Measurements from ENCODE around the gene ARSJ. TPM values are rescaled to one million over a fixed set of nuclear protein-coding genes. Genes with fewer than 3 reads are reported as not detected.

ARSJ gene
- total and polyA plus RNA-seq, 2 experiments from 2014 or later = 4.3 to 6.6 TPM

DNA sequence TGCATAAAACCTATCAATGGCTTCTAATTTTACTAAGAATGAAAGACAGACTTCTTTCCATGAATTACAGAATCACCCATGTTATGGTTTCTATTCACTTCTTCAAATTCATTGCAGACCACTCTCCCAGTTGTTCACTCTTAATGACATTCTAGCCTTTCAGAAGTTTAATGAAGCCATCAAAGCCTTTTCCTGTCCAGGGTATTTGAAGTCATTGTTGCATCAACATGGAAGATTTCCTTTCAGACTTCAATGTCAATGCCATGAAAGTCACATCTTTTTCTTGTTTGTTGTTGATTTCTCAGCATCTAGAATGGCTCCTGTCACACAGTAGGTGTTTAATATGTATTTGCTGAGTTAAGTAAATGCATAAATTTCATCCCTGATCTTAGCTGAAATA is 48.1 kb upstream of the ARSJ start:
- no peak overlapping the region for H3K27ac Mint-ChIP-seq
- H3K27ac ChIP-seq (ENCODE audit: low read depth) = no peak overlapping the region
- no peaks in the 10 kb centered on the region for H4K20me1 ChIP-seq (replicated peaks; ENCODE audit: insufficient read depth)
- no peaks in the 10 kb centered on the region for H3K36me3 Mint-ChIP-seq (ENCODE audit: low read depth)
- no peaks in the 10 kb centered on the region for H3K27me3 ChIP-seq (ENCODE audit: insufficient read depth)
- H3K4me1 Mint-ChIP-seq = no peaks in the 10 kb centered on the region; the same call in 2 of the 3 replicates
- no peaks in the 10 kb centered on the region for H3K9me2 ChIP-seq (ENCODE audit: insufficient read depth)
- TF ChIP-seq, protein P1, sequence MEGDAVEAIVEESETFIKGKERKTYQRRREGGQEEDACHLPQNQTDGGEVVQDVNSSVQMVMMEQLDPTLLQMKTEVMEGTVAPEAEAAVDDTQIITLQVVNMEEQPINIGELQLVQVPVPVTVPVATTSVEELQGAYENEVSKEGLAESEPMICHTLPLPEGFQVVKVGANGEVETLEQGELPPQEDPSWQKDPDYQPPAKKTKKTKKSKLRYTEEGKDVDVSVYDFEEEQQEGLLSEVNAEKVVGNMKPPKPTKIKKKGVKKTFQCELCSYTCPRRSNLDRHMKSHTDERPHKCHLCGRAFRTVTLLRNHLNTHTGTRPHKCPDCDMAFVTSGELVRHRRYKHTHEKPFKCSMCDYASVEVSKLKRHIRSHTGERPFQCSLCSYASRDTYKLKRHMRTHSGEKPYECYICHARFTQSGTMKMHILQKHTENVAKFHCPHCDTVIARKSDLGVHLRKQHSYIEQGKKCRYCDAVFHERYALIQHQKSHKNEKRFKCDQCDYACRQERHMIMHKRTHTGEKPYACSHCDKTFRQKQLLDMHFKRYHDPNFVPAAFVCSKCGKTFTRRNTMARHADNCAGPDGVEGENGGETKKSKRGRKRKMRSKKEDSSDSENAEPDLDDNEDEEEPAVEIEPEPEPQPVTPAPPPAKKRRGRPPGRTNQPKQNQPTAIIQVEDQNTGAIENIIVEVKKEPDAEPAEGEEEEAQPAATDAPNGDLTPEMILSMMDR (conservative IDR thresholded peaks at IDR 0.05; ENCODE audit: low read depth in 2 of 2) = no peak
- no peak overlapping the region for H3K4me3 ChIP-seq
- H3F3A ChIP-seq (replicated peaks; ENCODE audit: low read depth) = no peaks in the 10 kb centered on the region
- DNase-seq (ENCODE audit: low spot score) (no peak), ATAC-seq (no peak)
- H3K27me3 Mint-ChIP-seq (ENCODE audit: insufficient read depth, low read depth, poor library complexity) = no peaks in the 10 kb centered on the region
- H3K4me3 Mint-ChIP-seq = no peak overlapping the region
- no peaks in the 10 kb centered on the region for H3K4me1 ChIP-seq (ENCODE audit: insufficient read depth)
- no peak overlapping the region for H2AFZ ChIP-seq
- H3K79me2 ChIP-seq (replicated peaks; ENCODE audit: insufficient read depth) = no peaks in the 10 kb centered on the region
- no peaks in the 10 kb centered on the region for H3K9me3 Mint-ChIP-seq
- H3K4me2 ChIP-seq = no peak overlapping the region
- H3K36me3 ChIP-seq (ENCODE audit: insufficient read depth) = no peaks in the 10 kb centered on the region

DNA sequence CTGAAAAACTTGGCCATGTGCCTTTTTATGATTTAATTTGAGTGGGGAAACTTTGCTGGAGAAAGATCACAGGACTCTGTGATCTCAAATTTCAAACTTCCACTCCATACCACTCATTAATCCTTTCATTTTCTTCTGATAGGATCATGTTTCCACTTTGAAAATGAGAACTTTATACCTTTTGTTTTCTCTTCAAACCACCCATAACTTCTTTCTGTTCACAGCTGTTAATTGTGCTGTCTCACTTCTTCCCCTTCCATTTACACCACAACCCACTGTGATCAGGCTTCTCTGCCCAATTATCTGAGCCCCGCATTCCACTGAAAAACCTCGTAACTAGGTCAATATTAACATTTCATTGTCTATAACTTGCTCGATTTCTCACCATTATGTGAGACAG is 47.0 kb upstream of the ARSJ start:
- DNase-seq (ENCODE audit: low spot score) (no peak), ATAC-seq (no peak)
- H3K9me3 Mint-ChIP-seq = no peaks in the 10 kb centered on the region
- H3F3A ChIP-seq (replicated peaks; ENCODE audit: low read depth) = no peaks in the 10 kb centered on the region
- no peak overlapping the region for H3K4me3 Mint-ChIP-seq
- no peak overlapping the region for H3K4me2 ChIP-seq
- H3K27ac ChIP-seq (ENCODE audit: low read depth) = no peak overlapping the region
- no peaks in the 10 kb centered on the region for H4K20me1 ChIP-seq (replicated peaks; ENCODE audit: insufficient read depth)
- H3K27me3 ChIP-seq (ENCODE audit: insufficient read depth) = no peaks in the 10 kb centered on the region
- no peak overlapping the region for H3K27ac Mint-ChIP-seq
- no peaks in the 10 kb centered on the region for H3K36me3 ChIP-seq (ENCODE audit: insufficient read depth)
- H3K36me3 Mint-ChIP-seq (ENCODE audit: low read depth) = no peaks in the 10 kb centered on the region
- no peaks in the 10 kb centered on the region for H3K27me3 Mint-ChIP-seq (ENCODE audit: insufficient read depth, low read depth, poor library complexity)
- peak overlapping the region; percentile 30; the same call in 1 of the 2 replicates for H2AFZ ChIP-seq
- H3K79me2 ChIP-seq (replicated peaks; ENCODE audit: insufficient read depth) = no peaks in the 10 kb centered on the region
- H3K4me3 ChIP-seq = no peak overlapping the region
- no peaks in the 10 kb centered on the region; the same call in 2 of the 3 replicates for H3K4me1 Mint-ChIP-seq
- no peaks in the 10 kb centered on the region for H3K9me2 ChIP-seq (ENCODE audit: insufficient read depth)
- H3K4me1 ChIP-seq (ENCODE audit: insufficient read depth) = no peaks in the 10 kb centered on the region
- TF ChIP-seq, protein P1 (conservative IDR thresholded peaks at IDR 0.05; ENCODE audit: low read depth in 2 of 2) = no peak
- TF ChIP-seq ZNF114 (CRISPR knock-in tag; IDR thresholded peaks at IDR 0.05) (no peak), ZNF331 (CRISPR knock-in tag; IDR thresholded peaks at IDR 0.05; ENCODE audit: low read depth) (no peak), JUNB (IDR thresholded peaks at IDR 0.05; ENCODE audit: unreplicated experiment) (no peak), EZH2phosphoT487 (IDR thresholded peaks at IDR 0.05; ENCODE audit: unreplicated experiment) (no peak), CREB1 (CRISPR knock-in tag; IDR thresholded peaks at IDR 0.05; ENCODE audit: low read depth) (no peak), NANOG (IDR thresholded peaks at IDR 0.05; ENCODE audit: borderline replicate concordance) (no peak), STAT1 (IDR thresholded peaks at IDR 0.05; ENCODE audit: unreplicated experiment) (no peak)
- TF ChIP-seq, protein P2, sequence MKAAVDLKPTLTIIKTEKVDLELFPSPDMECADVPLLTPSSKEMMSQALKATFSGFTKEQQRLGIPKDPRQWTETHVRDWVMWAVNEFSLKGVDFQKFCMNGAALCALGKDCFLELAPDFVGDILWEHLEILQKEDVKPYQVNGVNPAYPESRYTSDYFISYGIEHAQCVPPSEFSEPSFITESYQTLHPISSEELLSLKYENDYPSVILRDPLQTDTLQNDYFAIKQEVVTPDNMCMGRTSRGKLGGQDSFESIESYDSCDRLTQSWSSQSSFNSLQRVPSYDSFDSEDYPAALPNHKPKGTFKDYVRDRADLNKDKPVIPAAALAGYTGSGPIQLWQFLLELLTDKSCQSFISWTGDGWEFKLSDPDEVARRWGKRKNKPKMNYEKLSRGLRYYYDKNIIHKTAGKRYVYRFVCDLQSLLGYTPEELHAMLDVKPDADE (IDR thresholded peaks at IDR 0.05) = no peak
- TF ChIP-seq, protein P3, sequence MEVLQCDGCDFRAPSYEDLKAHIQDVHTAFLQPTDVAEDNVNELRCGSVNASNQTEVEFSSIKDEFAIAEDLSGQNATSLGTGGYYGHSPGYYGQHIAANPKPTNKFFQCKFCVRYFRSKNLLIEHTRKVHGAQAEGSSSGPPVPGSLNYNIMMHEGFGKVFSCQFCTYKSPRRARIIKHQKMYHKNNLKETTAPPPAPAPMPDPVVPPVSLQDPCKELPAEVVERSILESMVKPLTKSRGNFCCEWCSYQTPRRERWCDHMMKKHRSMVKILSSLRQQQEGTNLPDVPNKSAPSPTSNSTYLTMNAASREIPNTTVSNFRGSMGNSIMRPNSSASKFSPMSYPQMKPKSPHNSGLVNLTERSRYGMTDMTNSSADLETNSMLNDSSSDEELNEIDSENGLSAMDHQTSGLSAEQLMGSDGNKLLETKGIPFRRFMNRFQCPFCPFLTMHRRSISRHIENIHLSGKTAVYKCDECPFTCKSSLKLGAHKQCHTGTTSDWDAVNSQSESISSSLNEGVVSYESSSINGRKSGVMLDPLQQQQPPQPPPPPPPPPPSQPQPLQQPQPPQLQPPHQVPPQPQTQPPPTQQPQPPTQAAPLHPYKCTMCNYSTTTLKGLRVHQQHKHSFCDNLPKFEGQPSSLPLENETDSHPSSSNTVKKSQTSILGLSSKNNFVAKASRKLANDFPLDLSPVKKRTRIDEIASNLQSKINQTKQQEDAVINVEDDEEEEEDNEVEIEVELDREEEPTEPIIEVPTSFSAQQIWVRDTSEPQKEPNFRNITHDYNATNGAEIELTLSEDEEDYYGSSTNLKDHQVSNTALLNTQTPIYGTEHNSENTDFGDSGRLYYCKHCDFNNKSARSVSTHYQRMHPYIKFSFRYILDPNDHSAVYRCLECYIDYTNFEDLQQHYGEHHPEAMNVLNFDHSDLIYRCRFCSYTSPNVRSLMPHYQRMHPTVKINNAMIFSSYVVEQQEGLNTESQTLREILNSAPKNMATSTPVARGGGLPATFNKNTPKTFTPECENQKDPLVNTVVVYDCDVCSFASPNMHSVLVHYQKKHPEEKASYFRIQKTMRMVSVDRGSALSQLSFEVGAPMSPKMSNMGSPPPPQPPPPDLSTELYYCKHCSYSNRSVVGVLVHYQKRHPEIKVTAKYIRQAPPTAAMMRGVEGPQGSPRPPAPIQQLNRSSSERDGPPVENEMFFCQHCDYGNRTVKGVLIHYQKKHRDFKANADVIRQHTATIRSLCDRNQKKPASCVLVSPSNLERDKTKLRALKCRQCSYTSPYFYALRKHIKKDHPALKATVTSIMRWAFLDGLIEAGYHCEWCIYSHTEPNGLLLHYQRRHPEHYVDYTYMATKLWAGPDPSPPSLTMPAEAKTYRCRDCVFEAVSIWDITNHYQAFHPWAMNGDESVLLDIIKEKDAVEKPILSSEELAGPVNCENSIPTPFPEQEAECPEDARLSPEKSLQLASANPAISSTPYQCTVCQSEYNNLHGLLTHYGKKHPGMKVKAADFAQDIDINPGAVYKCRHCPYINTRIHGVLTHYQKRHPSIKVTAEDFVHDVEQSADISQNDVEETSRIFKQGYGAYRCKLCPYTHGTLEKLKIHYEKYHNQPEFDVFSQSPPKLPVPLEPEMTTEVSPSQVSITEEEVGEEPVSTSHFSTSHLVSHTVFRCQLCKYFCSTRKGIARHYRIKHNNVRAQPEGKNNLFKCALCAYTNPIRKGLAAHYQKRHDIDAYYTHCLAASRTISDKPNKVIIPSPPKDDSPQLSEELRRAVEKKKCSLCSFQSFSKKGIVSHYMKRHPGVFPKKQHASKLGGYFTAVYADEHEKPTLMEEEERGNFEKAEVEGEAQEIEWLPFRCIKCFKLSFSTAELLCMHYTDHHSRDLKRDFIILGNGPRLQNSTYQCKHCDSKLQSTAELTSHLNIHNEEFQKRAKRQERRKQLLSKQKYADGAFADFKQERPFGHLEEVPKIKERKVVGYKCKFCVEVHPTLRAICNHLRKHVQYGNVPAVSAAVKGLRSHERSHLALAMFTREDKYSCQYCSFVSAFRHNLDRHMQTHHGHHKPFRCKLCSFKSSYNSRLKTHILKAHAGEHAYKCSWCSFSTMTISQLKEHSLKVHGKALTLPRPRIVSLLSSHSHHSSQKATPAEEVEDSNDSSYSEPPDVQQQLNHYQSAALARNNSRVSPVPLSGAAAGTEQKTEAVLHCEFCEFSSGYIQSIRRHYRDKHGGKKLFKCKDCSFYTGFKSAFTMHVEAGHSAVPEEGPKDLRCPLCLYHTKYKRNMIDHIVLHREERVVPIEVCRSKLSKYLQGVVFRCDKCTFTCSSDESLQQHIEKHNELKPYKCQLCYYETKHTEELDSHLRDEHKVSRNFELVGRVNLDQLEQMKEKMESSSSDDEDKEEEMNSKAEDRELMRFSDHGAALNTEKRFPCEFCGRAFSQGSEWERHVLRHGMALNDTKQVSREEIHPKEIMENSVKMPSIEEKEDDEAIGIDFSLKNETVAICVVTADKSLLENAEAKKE (CRISPR knock-in tag; IDR thresholded peaks at IDR 0.05) = no peak

Data from GM23338 (cell line).